T-helper 2 cell treated with Interferon-gamma antibody and Interleukin-4, amounts not matched to agents 100 ng/mL and 5 ng/mL, for 36 hours (primary cell): ENCODE data around the gene ARHGEF25. TPM values are rescaled to one million over a fixed set of nuclear protein-coding genes. Genes with fewer than 3 reads are reported as not detected.
"Not testable (repeated sequence)": the region's sequence is repeated elsewhere in the genome, so short reads cannot be mapped to it uniquely, and the experiment has no call there.

Experiments used
- intact Hi-C: fragments of 100-400 bp; cut with micrococcal nuclease; formaldehyde crosslinking; loops from one replicate; pipeline ENCODE4 v1.15.1; 2023
- total RNA-seq: library from RNA; stranded (reverse); gene quantifications from 2 replicates; pipeline ENCODE4 v1.2.3, GENCODE V29; 2022

ARHGEF25 gene
- total RNA-seq, 1 donor from 2014 or later: 1.0 TPM

DNA sequence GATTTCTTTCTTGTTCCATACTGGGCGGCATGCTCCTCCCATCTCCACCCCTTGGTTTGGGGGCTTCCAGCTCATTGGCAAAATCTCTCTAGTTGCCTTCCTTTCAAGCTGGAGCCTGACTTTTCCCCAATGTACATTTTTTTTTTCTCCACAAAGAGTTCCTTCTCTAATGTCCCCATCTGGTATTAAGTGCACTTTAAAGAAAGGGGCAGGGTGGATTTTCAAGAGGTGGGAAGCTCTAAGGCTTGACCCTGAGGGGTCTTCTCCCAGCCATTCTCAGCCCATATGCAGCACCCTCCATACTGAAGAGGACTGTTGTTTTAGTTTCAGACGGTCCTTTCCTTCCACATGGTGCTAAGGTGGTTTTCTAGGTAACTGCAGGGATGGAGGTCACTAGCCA lies 26.1 kb upstream of the ARHGEF25 start:
- intact Hi-C loops: no loop called here

DNA sequence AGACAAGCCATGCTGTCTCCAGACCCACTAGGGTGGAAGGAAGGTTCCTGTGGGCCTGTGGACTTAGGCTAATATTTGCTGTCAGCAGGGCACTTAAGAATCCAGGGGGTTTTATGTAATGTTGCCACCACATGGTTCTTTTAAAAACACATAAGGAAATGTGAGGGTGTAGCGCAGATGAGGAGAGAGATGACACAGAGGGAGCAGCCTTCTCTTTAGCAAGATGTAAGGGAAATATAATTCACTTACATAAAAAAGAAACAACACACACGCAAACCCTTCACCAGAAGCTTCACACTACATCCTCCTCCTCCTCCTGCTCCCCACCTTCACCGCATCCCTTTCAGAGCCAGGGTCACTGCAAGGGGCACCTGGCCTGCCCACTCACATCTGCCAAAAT lies 25.1 kb upstream of the ARHGEF25 start:
- intact Hi-C loops: no loop called here

DNA sequence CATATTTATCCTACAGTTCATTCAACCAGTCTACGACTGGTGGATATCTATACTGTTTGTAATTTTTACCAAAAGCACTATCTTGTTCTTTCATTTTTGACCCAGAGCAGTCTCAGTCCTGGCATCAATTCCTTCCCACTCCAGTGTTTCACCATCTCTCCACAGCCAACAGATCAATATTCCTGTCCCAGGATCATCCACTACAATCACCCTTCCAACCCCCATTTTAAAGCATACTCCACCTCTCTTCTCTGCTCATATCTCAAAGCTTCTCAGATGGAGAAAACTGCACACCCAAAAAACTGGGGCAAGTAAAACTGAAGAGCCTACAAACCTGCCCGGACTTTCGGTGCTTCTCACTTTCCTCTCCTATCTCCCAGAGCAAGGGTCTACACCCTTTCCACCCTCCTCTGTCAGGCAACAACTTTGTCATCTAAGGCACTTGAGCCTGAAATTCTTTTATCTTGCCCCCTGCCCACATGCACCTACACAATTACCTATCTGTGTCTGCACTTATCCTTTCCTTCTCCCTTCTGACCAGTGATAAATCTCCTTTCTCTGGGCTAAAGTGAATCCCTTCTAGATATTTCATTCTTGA lies 24.3 kb upstream of the ARHGEF25 start:
- intact Hi-C loops: no loop called here

DNA sequence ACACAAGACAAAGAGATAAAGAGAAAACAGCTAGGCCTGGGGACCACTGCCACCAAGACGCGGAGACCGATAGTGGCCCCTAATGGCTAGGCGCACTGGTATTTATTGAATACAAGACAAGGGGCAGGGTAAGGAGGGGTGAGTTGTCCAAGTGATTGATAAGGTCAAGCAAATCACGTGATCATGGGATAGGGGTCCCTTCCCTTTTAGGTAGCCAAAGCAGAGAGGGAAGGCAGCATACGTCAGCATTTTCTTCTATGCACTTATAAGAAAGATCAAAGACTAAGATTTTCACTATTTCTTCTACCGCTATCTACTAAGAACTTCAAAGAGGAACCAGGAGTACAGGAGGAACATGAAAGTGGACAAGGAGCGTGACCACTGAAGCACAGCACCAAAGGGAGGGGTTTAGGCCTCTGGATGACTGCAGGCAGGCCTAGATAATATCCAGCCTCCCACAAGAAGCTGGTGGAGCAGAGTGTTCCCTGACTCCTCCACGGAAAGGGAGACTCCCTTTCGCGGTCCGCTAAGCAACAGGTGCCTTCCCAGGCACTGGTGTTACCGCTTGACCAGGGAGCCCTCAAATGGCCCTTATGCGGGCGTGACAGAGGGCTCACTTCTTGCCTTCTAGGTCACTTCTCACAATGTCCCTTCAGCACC lies 22.2 kb upstream of the ARHGEF25 start:
- intact Hi-C loops: not testable (repeated sequence)

DNA sequence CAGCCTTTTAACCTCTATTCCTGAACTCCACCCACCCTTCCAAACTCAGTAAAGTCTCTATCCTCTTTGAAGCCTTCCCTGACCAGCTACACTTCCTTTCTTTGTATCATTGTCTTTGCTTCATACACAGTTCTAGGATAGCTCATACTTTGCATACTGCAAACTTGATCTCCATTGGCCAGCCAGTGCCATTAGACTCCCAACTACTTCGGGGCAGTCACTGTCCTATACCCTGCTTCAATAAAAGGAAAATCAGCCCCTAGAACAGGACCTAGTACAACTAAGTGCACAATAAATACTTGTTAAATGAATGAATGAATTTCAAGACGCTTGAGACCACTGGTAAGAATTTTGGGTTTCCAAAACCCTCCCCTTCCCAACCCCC lies 20.8 kb upstream of the ARHGEF25 start:
- intact Hi-C loops: loop anchor here (2.0 to 5.0 kb wide), 3 partner anchors 44 to 102 kb away; partner anchors contain the start of genes DCTN2, DDIT3, MBD6 and OS9

DNA sequence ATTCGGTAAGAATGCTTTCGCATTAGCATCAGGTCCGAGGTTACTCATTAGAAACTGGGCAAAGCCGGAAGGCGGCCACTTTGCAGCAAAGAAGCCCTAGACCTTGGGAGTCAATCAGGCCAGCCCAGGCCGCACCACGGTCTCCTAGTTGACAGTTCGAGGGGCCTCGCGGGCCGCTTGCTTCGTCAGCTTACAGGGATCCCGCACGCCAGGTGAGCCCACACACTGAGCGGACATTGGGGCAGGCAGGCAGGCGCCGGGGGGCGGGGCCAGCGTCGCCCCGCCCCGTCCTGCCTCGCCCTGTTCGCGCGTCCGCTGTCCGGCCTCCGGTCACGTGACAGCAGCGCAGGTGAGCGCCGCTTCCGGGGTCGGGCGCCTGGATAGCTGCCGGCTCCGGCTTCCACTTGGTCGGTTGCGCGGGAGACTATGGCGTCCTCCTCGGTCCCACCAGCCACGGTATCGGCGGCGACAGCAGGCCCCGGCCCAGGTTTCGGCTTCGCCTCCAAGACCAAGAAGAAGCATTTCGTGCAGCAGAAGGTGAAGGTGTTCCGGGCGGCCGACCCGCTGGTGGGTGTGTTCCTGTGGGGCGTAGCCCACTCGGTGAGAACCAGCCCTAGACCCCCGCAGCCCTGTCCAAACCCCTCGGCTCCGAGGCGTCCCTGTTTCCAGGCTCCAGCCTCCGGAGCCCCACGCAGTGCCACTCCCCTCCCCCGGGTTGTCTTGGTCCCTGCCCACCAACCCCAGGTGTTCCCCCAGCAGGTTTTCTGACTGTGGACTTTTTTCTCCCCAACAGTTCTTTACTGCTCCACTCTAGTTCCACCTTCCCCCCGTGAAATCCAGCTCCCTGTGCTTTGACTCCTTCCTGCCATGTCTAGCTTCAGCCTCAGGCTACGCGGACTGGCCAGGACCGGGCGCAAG lies 20.1 kb upstream of the ARHGEF25 start, which contains the start of gene PIP4K2C:
TSS of gene PIP4K2C (plus strand) at position 329 of the 918 bp plus-strand sequence. CDS start at position 427, 98 bp downstream.
- intact Hi-C loops: loop anchor here (1.0 to 5.0 kb wide), 4 partner anchors 8 to 101 kb away; partner anchors contain the start of genes DCTN2, DDIT3, MBD6 and OS9

DNA sequence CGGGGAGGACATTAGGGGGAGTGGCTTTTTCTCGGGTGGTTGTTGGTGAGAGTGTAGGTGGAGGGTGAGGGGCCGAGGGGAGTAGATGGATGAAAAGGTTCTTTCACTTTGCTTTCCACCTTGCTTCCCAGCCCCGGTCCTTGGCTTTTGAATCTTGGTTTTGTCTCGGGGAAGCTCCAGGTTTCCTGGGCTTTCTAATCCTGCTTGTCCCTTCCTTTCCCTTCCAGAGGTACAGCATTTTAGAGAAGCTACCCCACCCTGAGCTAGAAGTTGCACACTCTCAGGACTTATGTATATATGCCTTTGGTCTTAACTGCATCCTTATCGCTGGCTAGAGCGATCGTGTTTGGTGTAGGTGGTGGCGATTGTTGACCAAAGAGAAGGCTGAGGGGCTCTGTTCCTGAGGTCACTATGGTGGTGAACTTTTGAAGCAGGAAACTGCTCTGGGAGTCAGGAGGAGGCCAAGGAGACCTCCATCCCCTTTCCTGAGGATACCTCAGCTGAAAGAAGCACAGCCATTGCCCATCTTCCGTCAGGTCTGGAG lies 19.4 kb upstream of the ARHGEF25 start:
- intact Hi-C loops: loop anchor here (1.0 to 5.0 kb wide), 4 partner anchors 9 to 100 kb away; partner anchors contain the start of genes DCTN2, DDIT3, MBD6 and OS9

DNA sequence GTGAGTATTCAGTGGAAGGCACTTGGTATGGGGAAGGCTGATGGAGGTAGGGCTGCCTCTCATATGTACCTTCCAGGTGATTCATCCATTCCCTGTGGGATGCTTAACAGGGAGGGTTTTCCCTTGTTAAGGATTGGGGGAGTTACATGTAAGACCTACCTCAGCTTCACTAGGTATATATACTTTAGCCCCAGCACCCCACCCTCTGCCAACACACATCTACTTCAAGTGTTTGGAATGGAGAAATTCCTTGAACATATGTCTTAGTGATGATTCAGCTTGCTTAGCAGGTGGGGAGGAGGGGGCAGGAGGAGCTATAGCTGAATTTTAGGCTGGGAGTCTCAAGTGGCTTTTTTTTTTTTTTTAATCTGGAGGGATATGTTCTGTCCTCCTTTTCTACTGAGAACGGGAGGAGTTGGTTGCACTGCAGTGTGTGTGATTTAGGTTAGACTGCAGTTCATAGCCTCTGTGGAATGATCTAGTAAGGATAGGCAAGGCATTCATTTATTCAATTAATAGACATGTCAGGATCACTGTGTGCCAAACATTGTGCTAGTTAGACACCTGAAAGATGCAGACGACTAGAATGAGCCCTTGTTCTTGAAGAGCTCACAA lies 18.6 kb upstream of the ARHGEF25 start:
- intact Hi-C loops: loop anchor here (5.0 kb wide), 2 partner anchors 70 to 100 kb away; partner anchors contain the start of genes DDIT3, MBD6 and OS9

DNA sequence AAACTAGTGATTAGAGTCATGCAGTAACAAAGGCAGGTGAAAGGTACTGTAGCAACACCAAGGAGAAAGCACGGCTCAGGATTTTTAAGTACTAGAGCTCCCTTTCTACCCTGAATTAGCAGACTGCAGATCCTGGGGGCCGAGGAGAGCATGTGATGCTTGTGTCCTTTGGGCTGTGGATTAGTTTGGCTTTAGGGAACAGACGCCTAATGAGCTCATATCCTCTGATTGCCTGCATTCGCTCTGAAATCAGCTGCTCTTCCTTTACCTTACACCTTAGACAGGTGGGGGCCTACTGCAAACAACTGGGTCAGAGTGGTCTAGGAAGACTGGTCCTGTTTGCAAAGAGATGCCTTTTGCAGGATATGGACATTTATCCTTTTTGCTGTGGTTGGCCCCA lies 18.0 kb upstream of the ARHGEF25 start:
- intact Hi-C loops: loop anchor here (5.0 kb wide), 2 partner anchors 71 to 99 kb away; partner anchors contain the start of genes DDIT3, MBD6 and OS9

DNA sequence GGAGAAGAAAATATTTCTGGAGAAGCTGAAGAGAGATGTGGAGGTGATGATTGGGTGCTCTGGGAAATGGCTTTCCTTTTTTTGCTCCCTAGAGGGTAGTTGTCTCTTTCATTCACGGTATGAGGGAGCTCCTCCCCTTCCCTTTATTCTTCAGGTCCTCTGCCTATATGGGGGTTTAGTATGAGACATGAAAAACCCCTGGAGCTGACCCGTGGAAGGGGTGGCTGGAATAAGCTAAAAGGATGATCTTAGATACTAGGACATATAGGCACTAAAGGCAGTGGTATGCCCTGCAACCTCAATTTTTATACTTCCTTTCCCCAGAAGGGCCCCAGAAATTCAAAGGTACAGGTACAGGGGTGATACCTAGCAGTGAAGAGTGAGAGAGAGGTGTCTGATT lies 10.8 kb upstream of the ARHGEF25 start:
- intact Hi-C loops: no loop called here

DNA sequence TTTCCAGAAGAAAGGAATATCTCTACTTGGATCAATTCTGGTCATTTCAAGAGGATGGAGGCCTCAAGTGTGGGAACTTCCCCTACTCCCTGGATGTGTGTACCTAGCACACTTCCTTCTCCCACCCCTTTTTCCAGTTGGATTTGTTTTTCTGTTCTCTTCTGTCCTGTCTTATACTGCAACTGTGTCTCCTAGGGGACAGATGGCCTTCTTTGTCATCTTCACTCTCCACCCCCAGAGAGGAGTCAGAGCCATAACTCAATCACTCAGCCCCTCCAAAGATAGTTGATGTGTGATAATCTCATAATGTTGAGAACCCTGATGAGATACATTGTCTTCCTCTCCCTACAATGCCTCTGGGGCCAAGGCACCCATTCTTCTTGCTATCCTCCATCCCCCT lies 8.7 kb upstream of the ARHGEF25 start:
- intact Hi-C loops: no loop called here

DNA sequence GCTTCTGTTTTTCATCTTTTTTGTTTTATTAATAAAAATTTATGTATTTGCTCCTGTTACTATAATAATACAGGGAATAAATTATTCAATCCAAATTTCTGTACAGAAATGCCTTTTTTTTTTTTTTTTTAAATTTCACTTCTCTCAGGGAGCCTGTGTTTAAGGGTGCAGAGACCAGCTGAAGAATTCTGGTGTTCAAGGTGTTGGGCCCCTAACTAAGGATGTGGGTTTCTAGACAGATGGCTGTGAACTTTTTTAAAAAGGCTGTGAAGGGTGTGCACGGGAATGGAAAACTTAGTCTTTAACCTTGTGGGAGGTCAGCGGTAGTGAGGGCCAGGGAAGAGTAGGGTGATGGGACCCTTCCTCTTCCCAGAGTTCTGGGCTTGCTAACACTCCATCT lies 7.9 kb upstream of the ARHGEF25 start:
- intact Hi-C loops: no loop called here

DNA sequence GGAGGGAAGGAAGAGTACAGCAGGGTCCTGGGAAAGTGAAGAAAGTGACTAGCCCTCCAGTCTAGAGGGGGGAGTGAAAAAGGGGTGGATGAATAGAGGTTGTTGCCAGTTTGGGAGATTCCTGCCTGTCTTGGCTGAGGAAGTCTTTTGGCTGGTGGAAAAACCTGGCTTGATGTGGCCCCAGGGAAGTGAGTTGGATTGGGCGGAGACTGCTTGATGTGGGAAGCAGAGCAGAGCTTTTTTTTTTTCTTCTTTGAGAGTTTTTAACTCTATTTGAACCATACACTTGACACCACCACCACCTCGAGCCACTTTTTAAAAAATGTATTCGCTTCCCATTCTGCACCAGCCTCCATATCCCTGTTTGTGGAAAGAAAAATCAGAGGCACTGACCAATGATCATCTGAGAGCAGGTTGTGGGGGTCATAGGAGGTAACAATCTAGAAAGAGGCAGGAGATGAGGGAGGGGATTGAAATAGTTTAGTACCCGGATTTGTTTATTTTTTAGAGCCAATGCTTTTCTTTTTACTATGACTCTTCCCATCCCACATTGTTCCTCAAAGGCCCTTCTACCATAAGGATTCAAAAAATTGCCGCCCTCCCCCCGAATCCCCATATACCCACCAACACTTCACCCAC lies 7.3 kb upstream of the ARHGEF25 start:
- intact Hi-C loops: no loop called here

DNA sequence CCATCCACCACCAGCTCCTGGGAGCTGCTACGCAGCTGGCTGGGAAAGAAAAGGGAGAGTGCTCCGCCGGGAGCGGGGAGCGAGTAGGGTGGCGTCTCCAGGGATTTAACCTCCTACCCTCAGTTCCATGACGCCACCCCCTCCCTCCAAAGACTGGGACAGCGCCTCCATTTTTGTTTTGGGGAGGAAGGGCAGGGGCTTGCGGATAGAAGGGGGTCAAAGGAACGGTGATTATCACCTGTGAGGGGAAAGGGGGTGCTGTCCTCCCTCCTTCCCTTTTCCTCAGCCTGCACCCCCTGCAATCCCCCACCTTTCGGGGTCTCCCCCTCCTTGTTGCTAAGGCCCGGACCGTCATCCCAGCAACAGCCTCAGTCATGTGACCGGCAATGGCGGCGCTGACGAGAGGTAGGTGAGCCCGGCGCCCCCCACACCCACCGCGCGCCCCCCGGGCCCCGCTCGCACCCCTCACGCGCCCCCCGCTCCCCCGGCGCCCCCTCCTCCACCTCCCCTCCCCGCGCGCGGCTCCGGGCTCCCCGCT lies 6.7 kb upstream of the ARHGEF25 start, which contains the start of gene DTX3:
TSS of gene DTX3 (plus strand) at position 371 of the 538 bp plus-strand sequence. CDS start 1,694 bp downstream, outside the sequence.
- intact Hi-C loops: no loop called here

DNA sequence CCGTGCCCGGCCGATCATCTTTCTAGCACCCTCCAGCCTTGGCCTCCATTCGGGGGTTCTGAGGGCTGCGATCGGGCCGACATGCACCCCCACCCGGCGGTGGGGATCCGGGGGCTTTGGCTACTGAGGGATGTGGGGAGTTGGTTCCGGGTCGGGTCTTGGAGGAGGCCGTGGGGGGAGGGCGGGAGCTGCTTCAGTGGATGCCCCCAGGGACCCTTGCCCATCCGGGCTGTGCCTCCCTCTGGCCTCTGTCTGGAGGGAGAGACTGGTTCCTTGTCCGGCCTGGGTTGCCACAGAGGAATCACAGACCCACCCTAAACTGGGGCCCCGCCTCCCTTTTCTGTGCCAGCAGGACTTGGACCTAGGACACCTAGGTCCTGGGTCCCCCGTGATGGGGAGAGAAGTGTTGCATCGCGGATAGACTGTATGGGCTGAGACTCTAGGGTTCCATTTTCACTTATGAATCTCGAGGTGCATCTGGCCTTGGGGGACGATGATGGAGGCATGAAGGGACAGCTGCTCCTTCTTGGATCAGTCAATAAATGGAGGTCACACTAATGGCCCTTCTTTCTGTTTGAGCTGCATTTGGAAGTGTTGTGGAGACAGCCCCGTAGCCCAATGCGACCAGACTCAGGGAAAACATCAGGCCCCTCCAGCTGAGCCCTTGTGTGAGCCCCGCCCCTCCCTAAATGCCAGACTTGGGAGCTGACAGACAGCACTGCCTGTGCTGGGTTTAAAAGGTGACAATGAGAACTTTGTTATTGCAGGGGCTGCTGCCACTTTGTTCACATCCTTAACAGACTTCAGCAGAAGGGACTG lies 6.0 kb upstream of the ARHGEF25 start:
- intact Hi-C loops: no loop called here

DNA sequence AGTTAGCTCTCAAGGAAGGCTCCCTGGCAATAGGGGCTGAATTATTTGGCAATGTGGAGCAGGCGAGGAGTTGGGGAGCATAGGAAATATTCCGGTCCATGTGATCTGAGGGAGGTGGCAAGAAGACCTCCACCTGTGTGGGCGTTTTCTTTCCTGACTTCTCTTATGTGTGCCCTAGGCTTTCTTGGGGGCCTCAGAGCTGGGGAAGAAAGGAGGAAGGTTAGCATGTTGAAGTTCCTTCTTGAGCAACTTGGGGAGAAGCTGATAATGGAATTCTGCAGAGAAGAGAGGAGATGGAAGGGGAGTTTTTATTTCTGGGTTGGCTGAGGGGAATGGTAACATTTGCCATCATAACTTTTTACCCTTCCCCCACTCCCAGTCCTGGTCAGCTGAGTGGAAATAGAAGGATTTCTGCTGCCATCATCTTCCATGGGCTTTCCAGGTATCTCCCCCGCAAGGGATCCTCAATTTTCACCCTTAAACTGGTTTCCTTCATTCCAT lies 5.4 kb upstream of the ARHGEF25 start:
- intact Hi-C loops: no loop called here

DNA sequence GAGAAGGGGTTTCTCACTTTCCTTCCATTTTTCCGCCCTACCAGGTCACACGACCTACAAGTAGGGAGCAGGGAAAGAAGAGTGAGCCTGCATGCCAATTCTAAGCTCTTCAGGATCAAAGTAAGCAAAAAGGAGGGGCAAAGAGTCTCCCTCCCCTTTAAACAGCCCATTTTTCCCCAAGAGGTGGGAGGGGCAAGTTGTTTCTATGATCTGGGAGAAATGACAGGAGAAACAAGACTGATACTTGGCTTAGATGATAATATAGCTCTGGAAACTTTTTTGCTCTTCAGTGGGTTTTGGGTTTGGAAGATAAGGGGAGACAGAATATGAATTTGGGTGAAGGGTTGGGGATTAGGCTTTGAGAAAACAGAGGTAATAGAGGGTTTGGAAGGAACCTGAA lies 4.8 kb upstream of the ARHGEF25 start:
- intact Hi-C loops: no loop called here

DNA sequence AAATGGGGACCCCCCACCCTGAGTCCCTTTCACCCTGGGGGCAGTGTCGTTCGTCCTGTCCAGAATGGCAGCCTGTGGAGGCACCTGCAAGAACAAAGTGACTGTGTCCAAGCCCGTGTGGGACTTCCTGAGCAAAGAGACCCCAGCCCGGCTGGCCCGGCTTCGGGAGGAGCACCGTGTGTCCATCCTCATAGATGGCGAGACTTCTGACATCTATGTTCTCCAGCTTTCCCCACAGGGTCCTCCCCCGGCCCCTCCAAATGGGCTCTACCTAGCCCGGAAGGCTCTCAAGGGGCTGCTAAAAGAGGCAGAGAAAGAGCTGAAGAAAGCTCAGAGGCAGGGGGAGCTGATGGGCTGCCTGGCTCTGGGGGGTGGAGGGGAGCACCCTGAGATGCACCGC lies 4.4 kb upstream of the ARHGEF25 start:
- intact Hi-C loops: no loop called here
